Activated T-cell treated with anti-CD3 and anti-CD28 coated beads, Interleukin-2, amount 50 U/mL, for 24 hours (primary cell): ENCODE results near the gene YTHDF1.

ENCODE experiments used
- DNase-seq: peaks from one replicate; pipeline ENCODE4 v3.0.0-alpha.2; 2020
- H3K27ac Mint-ChIP-seq: 2 replicates; pipeline ENCODE4 v1.8.0; 2020; ENCODE audit warnings: mild to moderate bottlenecking, mixed read lengths
- H3K27me3 Mint-ChIP-seq: 2 replicates; pipeline ENCODE4 v1.8.0; 2020; ENCODE audit warnings: mixed read lengths
- H3K36me3 Mint-ChIP-seq: 2 replicates; pipeline ENCODE4 v1.8.0; 2020; ENCODE audit warnings: low read depth, mixed read lengths
- H3K4me1 Mint-ChIP-seq: 2 replicates; pipeline ENCODE4 v1.8.0; 2020; ENCODE audit warnings: low read depth, mixed read lengths
- H3K4me3 Mint-ChIP-seq: 2 replicates; pipeline ENCODE4 v1.8.0; 2020; ENCODE audit warnings: mild to moderate bottlenecking, moderate library complexity, mixed read lengths
- H3K9me3 Mint-ChIP-seq: 2 replicates; pipeline ENCODE4 v1.8.0; 2020; ENCODE audit warnings: mixed read lengths

The YTHDF1 gene

DNA sequence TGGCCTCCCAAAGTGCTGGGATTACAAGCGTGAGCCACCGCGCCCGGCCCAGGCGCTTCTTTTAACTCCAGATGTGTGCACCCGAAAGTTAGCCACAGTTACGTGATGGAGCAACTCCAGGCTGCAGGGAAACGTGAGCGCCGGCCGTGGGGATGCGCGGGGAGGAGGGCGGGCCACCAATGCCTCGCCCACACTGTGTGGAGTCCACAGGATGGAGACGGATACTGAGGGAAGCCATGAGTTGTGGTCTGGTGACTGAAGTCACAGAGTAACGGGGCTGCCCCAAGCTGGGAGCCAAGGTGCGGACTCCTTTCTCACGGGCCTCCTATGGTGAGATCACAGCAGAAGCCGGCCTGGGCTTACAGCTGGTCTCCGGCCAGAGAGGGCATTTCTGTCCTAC, 23.2 kb downstream of the YTHDF1 start:
- DNase-seq: no peak
- H3K36me3 Mint-ChIP-seq: peaks cover 35% of the 10 kb centered on the region
- no peak overlapping the region for H3K4me3 Mint-ChIP-seq
- H3K4me1 Mint-ChIP-seq: peaks cover 16% of the 10 kb centered on the region
- no peaks in the 10 kb centered on the region for H3K9me3 Mint-ChIP-seq
- no peak overlapping the region for H3K27ac Mint-ChIP-seq
- no peaks in the 10 kb centered on the region for H3K27me3 Mint-ChIP-seq

- no peak overlapping the region for H3K4me3 Mint-ChIP-seq
- peaks cover 21% of the 10 kb centered on the region for H3K36me3 Mint-ChIP-seq
- no peaks in the 10 kb centered on the region for H3K27me3 Mint-ChIP-seq
- no peaks in the 10 kb centered on the region for H3K9me3 Mint-ChIP-seq
- H3K27ac Mint-ChIP-seq: no peak overlapping the region
- DNase-seq: no peak
- peaks cover 2% of the 10 kb centered on the region for H3K4me1 Mint-ChIP-seq
Observed at GRCh38 chr20:63191400-63191799, 24.5 kb downstream of the YTHDF1 start.

- no peaks in the 10 kb centered on the region for H3K9me3 Mint-ChIP-seq
- H3K27ac Mint-ChIP-seq: no peak overlapping the region
- H3K4me1 Mint-ChIP-seq: no peaks in the 10 kb centered on the region
- no peak for DNase-seq
- peaks cover 16% of the 10 kb centered on the region for H3K36me3 Mint-ChIP-seq
- H3K27me3 Mint-ChIP-seq: no peaks in the 10 kb centered on the region
- no peak overlapping the region for H3K4me3 Mint-ChIP-seq
Observed at GRCh38 chr20:63190828-63191227, 25.1 kb downstream of the YTHDF1 start.

DNA sequence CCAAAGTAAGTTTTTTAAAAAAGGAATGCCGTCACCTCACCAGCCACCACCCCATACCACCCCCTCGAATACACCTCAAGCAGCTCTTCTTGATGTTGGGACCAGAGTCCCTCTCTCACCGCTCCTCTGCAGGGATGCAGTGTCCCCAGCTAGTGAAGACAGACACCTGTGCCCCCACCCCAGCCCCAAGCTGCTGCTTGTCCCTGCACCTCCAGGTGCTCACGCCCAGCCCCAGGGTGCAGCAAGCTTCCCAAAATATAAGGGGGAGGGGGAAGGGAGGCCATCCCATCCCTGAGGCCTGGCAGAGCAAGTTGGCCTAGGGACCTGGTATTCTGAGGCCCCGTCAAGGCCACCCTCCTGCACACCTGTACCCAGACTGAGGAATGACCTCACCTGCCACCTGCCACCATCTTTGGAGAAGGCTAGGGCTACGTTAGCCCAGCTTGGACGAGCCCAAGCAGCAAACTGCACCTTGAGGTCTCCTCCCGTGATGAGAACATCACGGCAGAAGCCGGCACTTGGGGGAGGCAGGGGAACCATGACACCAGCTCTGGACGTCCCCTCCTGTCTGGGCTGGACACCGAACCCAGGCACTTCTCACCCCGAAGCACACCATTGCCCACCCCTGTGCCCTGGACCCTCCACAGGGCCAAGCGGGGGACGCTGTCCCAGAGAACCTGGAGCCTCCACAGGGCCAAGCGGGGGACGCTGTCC, 25.9 kb downstream of the YTHDF1 start:
- no peak for DNase-seq
- Mint-ChIP-seq H3K9me3 (no peaks in the 10 kb centered on the region), H3K27me3 (no peaks in the 10 kb centered on the region), H3K4me3 (no peak overlapping the region), H3K27ac (no peak overlapping the region), H3K36me3 (peaks cover 8% of the 10 kb centered on the region), H3K4me1 (no peaks in the 10 kb centered on the region)

- H3K27me3 Mint-ChIP-seq: no peaks in the 10 kb centered on the region
- H3K27ac Mint-ChIP-seq: no peak overlapping the region
- no peak for DNase-seq
- H3K36me3 Mint-ChIP-seq: peaks cover under 1% of the 10 kb centered on the region
- H3K4me1 Mint-ChIP-seq: no peaks in the 10 kb centered on the region
- no peak overlapping the region for H3K4me3 Mint-ChIP-seq
- no peaks in the 10 kb centered on the region for H3K9me3 Mint-ChIP-seq
Observed at GRCh38 chr20:63189322-63189642, 26.6 kb downstream of the YTHDF1 start.

DNA sequence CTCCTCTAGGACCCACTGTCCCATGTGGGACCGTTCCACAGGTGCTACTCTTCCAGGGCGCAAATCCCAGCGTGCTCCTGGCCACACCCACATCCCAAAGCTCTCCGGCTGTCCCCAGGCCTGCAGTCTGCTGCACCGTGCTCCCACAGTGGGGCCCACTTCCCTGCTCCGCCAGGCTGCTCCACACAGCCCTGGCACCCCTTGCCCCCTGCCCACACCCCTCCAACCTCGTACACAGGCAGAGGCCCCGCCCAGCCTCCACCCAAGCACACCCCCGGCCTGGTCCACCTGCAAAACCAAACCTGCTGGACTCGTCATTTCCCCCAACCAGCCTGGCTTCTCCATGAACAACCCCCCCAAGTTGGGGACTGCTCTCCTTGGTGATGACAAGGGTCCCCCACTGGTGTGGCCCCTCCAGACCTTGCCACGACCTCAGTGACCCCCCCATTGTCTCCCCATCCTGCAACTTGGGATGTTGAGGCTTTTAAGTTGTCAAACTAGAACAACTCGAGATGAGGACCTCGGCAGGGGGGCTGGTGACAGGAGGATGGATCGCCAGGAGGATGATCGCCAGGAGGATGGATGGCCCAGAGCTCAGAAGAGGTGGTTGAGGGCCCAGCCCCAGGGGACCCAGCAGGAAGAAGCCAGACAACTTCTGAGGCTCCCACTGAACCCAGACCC, 27.1 kb downstream of the YTHDF1 start:
- Mint-ChIP-seq H3K9me3 (no peaks in the 10 kb centered on the region), H3K4me3 (no peak overlapping the region), H3K36me3 (no peaks in the 10 kb centered on the region), H3K4me1 (no peaks in the 10 kb centered on the region), H3K27me3 (no peaks in the 10 kb centered on the region), H3K27ac (no peak overlapping the region)
- no peak for DNase-seq

- H3K4me1 Mint-ChIP-seq: no peaks in the 10 kb centered on the region
- no peak overlapping the region for H3K27ac Mint-ChIP-seq
- H3K36me3 Mint-ChIP-seq: no peaks in the 10 kb centered on the region
- H3K9me3 Mint-ChIP-seq: no peaks in the 10 kb centered on the region
- H3K27me3 Mint-ChIP-seq: peaks cover 3% of the 10 kb centered on the region
- DNase-seq: no peak
- no peak overlapping the region for H3K4me3 Mint-ChIP-seq
Observed at GRCh38 chr20:63188159-63188442, 27.8 kb downstream of the YTHDF1 start.

- H3K27ac Mint-ChIP-seq: no peak overlapping the region
- no peak overlapping the region for H3K4me3 Mint-ChIP-seq
- no peaks in the 10 kb centered on the region for H3K36me3 Mint-ChIP-seq
- DNase-seq: no peak
- no peaks in the 10 kb centered on the region for H3K9me3 Mint-ChIP-seq
- H3K27me3 Mint-ChIP-seq: peaks cover 9% of the 10 kb centered on the region
- no peaks in the 10 kb centered on the region for H3K4me1 Mint-ChIP-seq
Observed at GRCh38 chr20:63187338-63188158, 28.4 kb downstream of the YTHDF1 start.

DNA sequence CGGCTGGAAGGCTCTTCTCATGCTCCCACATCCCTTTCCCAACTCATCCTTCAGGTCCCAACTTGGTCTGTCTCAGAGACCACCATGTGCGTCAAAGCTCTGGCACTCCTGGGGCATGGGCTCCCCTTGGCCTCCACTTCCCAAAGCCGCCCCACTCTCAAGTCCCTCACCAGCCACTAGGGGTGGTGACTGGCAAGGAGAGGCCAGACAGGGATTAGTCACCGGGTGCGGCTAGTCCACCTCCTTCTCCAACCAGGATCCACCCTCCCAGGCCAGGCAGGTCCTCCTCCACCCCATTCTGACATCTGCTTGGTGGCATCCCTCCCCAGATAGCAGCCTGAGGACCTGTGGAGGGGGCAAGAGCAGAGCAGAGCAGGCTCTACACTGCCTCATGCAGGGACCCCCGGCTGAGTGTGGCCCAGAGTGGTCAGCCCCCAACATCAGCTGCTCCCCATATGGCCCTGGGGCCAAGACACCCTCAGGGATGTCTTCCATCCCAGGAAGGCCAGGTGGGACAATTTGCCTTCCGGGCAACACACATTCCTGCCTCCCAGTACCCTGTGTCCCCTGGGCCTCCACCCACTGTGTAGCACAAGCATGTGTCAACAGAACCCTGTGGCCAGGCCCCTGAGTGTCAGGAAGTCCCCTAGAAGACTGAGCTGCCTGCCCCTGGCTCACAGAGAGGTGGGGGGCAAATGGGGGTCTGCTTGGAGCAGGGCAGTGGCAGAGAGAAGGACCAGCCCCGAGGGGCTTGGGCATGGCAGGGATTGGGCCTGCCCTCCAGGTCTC, 29.2 kb downstream of the YTHDF1 start:
- DNase-seq: no peak
- no peaks in the 10 kb centered on the region for H3K4me1 Mint-ChIP-seq
- no peaks in the 10 kb centered on the region for H3K9me3 Mint-ChIP-seq
- no peak overlapping the region for H3K4me3 Mint-ChIP-seq
- H3K27ac Mint-ChIP-seq: no peak overlapping the region
- H3K27me3 Mint-ChIP-seq: peaks cover 16% of the 10 kb centered on the region
- no peaks in the 10 kb centered on the region for H3K36me3 Mint-ChIP-seq

DNA sequence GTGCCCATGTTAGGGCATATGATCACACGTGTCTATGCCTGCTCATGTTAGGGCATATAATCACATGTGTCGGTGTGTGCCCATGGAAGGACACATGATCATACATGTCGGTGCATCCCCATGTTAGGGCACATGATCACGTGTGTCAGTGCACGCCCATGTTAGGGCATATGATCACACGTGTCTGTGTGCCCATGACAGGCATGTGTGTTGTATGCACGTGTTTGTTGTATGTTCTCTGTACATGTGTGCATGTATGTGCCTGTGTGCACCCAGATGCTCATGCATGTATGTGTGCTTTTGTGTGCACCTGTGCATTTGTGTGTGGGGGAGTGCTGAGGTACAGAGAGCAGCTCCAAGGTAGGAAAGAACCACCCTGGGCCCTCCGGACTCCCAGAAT, 29.8 kb downstream of the YTHDF1 start:
- Mint-ChIP-seq H3K36me3 (no peaks in the 10 kb centered on the region), H3K4me1 (no peaks in the 10 kb centered on the region), H3K4me3 (no peak overlapping the region), H3K27me3 (peaks cover 21% of the 10 kb centered on the region), H3K27ac (no peak overlapping the region), H3K9me3 (no peaks in the 10 kb centered on the region)
- no peak for DNase-seq

GRCh38 chr20:63185215-63185796, 30.6 kb downstream of the YTHDF1 start:
- Mint-ChIP-seq H3K9me3 (no peaks in the 10 kb centered on the region), H3K27ac (no peak overlapping the region), H3K36me3 (no peaks in the 10 kb centered on the region), H3K4me3 (no peak overlapping the region), H3K4me1 (no peaks in the 10 kb centered on the region), H3K27me3 (peaks cover 29% of the 10 kb centered on the region)
- no peak for DNase-seq

- peak; percentile 67 for DNase-seq
- H3K9me3 Mint-ChIP-seq: no peaks in the 10 kb centered on the region
- peaks cover 39% of the 10 kb centered on the region for H3K27me3 Mint-ChIP-seq
- H3K36me3 Mint-ChIP-seq: no peaks in the 10 kb centered on the region
- no peak overlapping the region for H3K27ac Mint-ChIP-seq
- H3K4me3 Mint-ChIP-seq: no peak overlapping the region
- H3K4me1 Mint-ChIP-seq: peaks cover 5% of the 10 kb centered on the region
Observed at GRCh38 chr20:63183422-63184146, 32.3 kb downstream of the YTHDF1 start.

DNA sequence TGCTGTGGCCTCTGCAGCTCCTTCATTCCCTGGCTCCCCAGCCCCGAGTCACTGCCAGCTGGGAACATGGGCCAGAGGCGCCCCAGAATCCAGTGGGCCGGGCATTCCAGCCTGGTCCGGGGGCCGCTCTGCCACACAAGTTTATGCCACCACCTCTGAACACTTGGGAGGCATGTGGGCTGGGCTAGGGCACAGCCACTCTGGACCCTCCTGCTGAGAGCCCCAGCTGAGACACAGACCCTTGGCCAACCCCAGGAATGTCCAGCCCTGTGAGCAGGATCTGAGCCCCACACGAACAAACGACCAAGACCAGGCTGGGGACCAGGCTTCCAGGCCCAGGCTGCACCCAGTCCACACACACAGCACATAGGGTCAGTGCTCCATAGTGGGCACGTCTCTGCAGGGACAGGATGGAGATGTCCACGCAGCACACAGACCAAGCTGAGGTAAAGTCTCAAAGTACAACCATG, 33.0 kb downstream of the YTHDF1 start:
- Mint-ChIP-seq H3K9me3 (no peaks in the 10 kb centered on the region), H3K27me3 (peaks cover 40% of the 10 kb centered on the region), H3K4me3 (no peak overlapping the region), H3K4me1 (peaks cover 5% of the 10 kb centered on the region), H3K36me3 (no peaks in the 10 kb centered on the region), H3K27ac (no peak overlapping the region)
- DNase-seq: no peak

DNA sequence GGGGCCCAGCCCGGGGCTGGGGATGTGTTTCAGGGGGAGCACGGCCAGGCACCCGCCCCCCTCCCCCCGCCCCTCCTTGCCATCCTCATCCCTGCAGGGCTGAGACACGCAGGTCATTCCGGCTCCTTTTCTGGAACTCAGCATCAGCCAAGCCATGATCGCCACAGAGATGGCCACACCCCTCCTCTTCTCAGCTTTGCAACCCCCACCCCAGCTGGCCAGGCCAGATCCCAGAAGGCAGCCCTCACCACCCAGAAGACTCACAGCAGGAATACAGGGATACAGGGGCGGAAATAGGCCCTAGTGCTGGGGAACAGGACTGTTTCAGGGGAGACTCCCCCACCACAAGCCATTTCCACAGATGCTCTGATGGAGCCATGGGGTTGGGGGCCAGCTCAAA, 33.5 kb downstream of the YTHDF1 start:
- H3K27ac Mint-ChIP-seq: no peak overlapping the region
- no peaks in the 10 kb centered on the region for H3K9me3 Mint-ChIP-seq
- peaks cover 42% of the 10 kb centered on the region for H3K27me3 Mint-ChIP-seq
- H3K4me1 Mint-ChIP-seq: peaks cover 7% of the 10 kb centered on the region
- no peak overlapping the region for H3K4me3 Mint-ChIP-seq
- DNase-seq: no peak
- H3K36me3 Mint-ChIP-seq: no peaks in the 10 kb centered on the region
